HG02870 (cell line): ENCODE measurements around the gene MRPL49.
"Not testable (repeated sequence)": the region's sequence is repeated elsewhere in the genome, so short reads cannot be mapped to it uniquely, and the experiment has no call there.

Experiments used
- ATAC-seq: cut with Tn5 transposase; IDR thresholded peaks from one replicate; pipeline ENCODE4 v1.9.1; 2021; ENCODE audit warnings: mild to moderate bottlenecking, moderate library complexity; ENCODE audit not compliant: unreplicated experiment

MRPL49 gene

DNA sequence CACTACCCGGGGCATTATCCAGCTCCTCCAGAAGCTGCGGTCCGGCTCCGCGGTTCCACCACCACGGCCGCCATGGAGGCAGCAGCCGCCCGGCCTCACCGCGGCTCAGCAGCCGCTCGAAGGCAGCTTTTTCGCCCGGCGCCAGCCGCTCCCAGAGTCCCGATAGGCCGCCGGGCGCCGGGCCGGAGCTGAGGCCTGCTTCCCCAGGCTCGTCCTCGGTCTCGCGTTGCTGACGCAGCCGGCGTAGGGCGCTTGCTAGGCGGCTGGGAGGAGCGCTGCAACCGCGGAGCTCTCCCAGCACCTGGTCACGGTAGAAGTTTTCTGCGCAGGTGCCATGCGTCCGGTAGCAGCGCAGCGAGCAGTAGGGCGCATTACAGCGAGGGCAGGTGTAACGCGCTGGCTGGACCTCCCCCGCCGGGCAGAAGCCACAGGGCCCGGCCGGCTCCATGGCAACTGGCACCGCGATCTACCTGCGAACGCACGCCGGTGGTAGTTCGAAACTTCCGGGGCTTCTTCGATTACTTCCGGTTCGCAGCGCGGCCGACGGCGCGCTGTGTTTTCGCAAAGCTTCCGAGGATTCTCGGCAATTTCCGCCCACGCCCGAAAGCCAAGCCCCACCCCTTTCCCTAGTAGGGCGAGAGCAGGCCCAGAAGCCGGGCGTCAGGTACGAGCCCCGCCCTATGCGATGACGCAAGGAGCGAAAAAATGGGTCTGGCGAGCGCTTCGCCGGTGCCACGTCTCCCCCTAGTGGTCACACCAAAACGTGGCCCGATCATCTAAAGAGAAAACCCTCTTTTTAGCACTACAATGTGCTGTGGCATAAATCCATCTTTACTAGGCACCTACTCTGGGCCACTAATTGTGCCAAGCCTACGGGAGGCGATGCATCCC lies 4.7 kb upstream of the MRPL49 start, which contains the start of gene ZNHIT2:
ZNHIT2 (minus strand) TSS at position 496 of the 891 bp plus-strand sequence; CDS start at position 448, 48 bp downstream.
- ATAC-seq = peak; percentile 52

DNA sequence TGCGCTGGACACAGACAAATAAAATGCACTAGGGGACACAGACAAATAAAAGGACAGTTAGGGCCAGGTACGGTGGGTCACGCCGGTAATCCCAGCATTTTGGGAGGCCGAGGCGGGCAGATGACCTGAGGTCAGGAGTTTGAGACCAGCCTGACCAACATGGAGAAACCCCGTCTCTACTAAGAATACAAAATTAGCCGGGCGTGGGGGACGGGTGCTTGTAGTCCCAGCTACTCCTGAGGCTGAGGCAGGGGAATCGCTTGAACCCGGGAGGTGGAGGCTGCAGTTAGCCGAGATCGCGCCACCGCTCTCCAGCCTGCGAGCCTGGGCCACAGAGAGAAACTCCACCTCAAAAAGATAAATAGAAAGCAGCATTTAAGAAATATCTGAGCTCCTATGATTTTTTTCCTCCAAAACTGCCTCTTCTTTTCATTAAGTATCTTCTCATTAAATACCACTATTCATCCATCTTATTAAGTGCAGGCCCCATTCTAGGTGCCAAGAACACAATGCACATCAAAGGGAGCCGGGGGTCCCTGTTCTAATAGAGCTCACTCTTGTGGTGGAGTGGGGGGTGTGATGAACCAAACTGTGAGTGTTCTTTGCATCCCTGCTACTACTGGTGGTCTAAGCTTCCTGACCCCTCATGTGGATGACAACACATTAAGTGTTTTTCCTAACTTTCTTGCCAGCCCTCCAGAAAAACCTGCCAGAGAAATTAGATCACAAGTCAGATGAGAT lies 3.9 kb upstream of the MRPL49 start:
- ATAC-seq = no peak

DNA sequence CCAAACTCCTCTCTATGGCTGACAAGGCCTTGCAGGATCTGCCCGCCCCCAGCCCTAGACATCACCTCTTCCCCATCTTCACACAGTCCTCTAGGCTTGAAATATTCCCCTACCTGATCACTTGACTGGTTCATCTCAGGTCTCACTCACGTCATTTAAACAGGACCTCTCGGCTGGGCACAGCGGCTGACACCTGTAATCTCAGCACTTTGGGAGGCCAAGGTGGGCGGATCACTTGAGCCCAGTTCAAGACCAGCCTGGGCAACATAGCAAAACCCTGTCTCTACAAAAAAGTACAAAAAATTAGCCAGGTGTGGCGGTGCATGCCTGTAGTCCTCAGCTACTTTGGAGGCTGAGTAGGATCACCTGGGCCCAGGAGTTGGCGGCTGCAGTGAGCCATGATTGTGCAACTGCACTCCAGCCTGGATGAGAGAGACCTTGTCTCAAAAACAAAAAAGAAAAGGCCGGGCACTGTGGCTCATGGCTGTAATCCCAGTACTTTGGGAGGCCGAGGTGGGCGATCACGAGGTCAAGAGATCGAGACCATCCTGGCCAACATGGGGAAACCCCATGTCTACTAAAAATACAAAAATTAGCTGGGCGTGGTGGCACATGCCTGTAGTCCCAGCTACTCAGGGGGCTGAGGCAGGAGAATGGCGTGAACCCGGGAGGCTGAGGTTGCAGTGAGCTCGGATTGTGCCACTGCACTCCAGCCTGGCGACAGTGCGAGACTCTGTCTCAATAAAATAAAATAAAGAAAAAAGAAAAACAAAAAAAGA lies 3.0 kb upstream of the MRPL49 start:
- not testable (repeated sequence) for ATAC-seq

DNA sequence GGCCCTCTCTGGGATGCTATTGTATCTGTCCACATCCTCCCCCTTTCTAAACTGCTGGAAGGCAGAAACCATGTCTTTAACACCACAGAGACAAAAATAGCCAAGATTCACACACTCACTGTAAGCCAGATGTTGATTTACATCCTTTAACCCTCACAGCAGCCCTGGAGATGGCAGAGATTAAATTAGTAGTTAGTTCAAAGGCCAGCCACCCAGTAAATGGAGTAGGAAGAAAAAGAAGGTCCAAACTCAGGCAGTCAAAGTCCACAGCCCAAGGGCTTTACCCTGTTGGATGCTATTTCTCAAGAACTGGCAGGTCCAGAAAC lies 2.5 kb upstream of the MRPL49 start:
- no peak for ATAC-seq

DNA sequence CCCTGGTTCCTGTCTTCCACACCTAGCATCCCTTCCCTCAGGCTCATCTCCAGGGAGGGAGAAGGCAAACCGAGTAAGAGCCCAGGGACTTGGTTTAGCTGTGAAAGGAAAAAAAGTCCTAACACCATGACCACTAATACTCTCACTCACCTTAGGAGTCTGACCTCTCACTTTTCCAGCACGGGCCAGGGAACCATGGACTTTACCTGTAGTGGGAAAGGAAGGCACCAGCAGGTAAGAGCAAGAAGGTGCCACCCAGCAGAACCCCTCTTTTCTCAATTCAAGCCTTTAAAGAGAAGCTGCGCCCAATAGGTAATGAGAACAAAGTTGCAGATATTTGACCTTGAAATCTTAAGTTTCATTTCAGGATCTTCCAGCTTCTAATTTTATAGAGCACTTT lies 1.3 kb upstream of the MRPL49 start:
- ATAC-seq = no peak

DNA sequence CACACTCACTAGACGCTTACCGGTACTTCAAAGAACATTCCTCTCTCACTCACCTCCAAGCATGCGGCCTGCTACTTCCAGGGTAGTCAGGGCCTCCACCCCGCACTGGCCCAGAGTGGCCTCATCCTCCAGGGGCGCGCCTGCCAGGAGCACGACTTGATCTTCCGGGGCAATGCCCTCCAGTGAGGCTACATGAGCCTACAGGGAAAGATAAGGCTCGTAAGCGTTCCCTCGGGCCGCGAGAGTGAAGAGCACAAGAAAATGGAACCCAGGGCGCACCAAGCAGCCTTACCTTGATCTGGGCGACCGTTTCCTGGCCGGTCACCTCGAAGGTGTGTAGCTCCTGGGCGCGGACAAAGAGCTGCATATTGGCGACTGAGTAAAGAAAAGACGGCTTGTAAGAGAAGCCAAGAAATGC lies 665 bp upstream of the MRPL49 start:
- ATAC-seq = no peak

DNA sequence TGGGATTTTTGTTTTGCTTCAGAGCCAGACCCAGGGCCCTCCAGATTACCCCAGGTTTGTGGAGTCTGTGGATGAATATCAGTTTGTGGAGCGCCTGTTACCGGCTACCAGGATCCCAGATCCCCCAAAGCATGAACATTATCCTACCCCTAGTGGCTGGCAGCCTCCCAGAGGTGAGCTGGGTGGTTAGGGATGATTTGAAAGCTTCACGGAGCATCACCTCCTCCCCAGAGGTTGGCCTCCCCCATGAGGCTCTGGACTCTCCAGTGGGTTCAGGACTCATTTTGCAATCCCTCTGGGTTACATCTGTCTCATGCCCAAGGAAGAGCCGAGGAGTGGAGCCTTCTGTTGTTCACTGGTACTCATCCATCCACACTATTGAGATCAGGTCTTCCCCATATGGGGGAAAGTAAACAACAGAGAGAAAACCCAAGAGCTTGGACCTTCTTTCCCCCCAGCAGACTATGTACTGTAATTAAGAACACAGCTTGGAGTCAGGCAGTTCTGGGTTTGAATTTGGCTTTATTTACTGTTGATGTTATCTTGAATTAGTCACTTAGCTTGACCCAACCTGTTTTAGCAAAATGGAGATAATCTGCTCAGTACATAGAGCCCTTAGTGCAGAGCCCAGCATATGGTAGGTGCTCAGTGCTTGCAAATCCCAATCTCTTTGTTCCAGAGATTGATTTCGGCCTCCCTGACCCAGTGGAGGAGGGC lies 2.5 kb downstream of the MRPL49 start:
- ATAC-seq = no peak

DNA sequence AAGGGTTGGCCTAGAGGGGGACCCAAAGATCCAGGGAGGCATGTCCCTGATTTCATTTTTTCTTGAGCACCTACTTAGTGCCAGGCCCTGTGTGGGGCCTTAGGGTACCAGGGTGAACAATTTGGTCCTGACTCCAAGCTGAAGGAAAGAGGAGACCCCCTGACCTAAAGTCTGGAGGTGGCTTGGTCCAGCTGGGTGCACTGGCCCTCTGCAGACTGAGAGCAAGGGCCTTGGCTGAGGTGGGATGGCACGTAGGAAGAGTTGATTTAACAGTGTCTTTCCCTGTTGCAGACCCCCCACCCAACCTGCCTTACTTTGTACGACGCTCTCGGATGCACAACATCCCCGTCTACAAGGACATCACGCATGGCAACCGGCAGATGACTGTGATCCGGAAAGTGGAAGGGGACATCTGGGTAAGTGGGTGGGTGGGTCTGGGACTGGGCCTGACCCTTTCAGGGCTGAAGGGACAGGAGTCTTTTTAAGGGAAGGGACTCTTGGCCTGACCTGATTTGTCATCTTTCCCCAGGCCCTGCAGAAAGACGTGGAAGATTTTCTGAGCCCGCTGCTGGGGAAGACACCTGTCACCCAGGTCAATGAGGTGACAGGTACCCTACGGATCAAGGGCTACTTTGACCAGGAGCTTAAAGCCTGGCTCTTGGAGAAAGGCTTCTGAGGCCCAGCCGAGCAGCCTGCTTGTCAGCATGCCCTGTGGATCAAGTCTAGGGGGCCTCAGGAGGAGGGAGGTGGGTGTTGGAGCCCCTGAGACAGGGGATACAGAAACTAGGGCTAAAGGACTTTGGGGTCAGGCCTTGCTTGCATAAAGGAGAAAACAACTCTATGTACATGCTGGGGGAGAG lies 3.3 kb downstream of the MRPL49 start:
- ATAC-seq = no peak

DNA sequence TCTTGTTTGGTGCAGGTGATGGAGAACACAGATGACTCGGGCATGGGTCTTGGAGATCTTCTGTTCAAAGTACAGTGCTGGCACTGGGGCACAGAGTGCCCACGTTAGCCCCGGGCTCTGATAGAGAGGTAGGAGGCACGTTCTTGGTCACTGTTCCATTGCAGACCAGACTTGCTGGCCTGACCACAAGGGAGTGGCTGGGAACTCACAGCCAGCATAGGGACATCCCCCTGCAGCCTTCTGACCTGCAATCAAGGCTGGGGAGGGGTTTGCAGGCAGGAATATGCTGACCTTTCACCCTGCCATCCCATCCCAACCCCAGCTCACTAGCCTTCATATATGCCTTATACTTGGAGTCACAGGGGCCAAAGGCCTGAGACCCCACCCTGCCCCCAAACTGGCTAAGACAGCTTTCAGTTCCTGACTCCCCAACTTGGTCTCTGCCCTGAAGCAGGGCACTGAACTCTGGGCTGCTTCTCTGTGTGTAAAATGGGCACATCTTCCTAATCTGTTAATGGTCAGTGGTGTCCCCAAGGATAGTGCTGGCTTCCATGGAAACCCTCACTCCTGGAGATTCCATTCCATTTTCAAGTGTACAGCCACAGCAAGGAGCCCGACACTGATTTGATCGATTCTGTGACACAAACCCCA lies 4.6 kb downstream of the MRPL49 start:
- no peak for ATAC-seq

DNA sequence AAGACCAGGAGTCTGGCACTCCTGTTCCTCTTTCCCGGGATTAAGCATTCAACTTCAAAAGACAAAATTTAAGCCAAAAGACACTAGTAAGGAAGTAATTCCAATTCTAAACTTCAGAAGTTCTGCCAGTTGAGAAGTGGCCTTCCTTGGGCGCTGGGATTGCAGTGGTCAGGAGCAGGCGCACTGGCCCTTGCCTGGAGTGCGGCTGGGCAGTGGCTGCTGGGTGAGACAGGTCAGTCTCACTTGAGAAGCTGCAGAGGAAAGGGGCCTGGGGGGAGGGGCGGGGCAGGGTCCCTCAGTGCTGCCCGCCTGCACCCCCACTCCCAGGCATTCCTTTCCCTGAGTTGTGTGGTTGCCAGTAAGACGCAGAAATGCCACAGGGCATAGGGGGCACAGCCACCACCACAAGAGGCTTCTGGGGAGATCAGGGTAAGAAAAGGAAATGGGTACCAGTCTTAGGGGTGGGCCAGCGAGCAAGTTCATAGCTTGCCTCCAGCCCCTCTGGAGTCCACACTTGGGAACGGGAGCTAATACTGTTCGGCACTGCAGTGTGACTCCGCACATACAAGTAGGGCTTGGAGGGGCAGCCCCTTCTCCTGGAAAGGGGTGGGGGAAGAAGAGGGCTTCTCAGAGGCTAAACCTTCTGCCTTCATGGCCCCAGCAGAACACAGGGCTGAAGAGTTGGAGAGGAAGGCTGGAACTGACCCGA lies 5.5 kb downstream of the MRPL49 start:
- ATAC-seq = no peak

DNA sequence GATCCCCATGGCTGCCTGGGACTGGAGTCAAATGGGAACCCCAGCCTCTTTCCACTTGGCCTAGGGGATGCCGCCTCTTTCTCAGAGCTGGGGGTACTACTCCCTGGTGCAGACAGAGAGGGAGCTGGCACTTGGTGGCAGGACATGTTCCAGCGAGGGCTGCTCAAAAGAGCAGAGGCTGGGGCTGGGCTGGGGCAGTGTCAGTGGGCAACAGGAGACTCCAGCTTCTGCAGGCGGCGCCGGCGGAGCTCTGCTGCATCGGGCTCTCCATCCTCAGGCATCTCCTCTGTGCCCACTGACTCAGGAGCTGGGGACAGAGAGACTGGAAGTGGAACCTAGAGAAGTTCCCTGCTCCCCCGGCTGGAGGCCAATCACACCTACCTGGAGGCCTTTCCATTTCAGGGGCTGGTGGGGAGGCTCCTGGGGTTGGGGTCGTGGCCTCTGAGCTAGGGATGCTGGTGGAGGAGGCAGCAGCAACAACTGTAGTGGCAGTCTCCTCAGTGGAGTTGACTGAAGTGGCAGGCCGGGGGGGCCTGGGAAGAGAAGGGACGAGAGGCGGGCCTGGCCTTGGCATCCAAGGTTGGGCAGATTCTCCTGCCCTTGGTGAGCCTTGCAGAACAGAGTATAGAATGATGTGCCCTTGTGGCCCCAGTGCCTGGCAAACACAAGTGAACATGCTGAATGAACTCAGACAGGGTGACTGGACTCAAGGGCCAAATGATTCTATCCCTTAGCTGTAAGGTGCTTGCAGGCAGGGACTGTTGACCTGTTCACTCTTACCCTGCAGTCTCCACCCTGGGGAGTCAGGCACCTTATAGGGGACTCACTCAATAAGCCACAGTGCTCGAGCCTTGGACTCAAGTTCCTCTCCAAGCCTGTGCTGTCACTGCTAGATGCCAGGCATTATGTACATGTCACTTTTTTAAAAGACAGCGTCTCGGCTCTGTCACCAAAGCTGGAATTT lies 6.3 kb downstream of the MRPL49 start:
- ATAC-seq = no peak

DNA sequence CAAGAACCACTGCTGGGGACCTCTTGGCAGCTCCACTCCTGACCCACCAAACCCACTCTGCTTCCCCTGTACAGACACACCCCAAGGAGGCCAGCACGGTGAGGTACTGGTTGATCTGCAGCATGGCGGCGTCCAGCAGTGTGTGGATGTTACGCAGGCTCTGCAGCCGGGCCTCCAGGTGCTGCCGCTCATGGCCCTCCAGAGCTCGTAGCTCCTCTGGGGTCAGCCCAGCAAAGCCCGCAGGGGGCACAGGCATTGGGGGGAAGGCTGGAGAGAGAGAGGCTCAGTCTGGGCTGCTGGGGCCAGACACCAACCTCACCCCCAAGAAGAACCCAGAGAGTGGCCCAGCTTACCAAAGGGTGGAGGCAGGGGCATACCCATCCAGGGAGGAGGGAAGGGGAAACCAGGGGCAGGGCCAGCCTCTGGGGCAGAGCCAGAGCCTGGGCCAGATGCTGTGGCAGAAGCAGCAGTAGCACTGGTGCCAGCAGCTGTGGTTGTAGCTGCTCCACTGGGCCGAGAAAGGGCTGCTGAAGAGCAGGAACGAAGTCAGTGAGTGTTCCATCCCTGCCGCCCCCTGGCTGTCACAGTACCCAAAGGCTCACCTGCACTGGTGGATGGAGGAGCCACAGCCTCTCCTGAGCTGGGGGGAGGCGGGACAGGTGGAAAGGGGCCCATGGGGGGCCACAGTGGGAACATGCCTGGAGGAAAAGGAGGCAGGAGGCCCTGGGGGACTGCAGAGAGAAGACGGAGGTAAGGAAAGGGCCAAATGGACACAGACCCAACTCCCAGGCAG lies 7.7 kb downstream of the MRPL49 start:
- no peak for ATAC-seq

DNA sequence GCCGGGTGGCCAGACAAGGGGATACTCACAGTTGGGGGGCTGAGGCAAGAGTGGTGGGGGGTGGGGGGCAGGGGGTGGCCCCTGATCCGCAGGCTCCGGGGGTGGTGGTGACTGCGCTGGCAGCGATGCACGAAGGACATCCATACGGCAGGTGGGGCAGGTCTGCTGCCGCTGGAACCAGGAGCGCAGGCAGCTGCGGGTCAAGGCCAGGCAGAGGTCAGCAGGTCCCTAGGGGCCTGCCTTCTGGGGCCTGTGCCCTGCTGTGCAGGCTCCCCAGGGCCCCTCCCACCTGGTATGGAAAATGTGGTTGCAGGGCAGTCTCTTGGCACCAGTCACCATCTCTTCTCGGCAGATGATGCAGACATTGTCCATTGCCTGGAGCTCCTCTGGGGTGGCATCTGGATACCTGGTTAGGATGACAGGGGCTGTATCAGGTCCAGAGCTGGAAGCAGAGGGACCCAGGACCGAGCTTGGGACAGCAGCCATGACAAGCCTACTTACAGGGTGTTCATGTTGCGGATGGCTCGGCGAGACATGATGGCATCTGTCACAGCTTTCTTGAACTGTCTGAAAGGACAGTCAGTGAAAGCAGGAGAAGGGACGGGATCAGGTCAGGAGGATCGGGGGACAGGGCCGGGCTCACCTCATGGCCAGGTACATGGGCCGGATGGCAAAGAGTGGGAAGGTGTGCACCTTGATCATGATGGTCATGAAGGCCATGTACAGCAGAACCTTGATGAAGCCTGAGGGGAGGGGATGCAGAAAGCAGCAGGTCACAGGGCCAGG lies 8.7 kb downstream of the MRPL49 start:
- ATAC-seq = no peak

DNA sequence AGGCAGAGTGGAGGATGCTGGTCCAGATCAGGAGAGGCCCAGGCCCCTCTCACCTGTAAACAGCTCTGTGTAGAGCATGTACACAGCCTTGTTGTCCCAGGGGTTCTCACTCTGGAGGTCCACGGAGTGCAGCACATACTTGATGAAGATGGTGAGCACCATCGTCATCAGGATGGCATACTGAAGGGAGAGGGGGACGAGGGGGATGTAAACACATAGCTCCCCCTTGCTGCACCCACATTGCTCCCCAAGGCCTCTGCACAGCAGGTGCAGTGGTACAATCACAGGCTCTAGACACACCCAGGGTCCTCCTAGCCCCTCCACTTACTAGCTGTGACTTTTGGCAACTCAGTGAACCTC lies 9.3 kb downstream of the MRPL49 start:
- no peak for ATAC-seq

DNA sequence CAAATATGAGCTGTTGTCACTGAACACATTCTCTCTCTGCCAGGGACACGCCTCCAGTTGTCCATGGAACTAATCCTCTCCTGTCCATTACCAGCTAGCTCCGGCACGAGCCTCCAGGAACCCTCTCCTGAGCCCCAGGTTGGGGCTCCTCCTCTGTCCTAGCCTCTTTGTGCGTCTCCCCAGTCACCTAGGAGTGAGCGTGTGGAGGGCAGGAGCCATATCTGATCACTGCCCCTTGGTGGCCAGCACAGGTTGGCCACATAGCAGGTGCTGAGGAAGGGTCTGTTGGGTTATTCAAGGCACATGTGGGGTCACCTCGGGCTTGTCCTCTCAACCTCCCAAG lies 9.7 kb downstream of the MRPL49 start:
- no peak for ATAC-seq
